ENCODE measurements around the gene CEACAM21. TPM values are rescaled to one million over a fixed set of nuclear protein-coding genes. Genes with fewer than 3 reads are reported as not detected.

The CEACAM21 gene
- total RNA-seq, 1 donor from 2014 or later, result not detected

DNA sequence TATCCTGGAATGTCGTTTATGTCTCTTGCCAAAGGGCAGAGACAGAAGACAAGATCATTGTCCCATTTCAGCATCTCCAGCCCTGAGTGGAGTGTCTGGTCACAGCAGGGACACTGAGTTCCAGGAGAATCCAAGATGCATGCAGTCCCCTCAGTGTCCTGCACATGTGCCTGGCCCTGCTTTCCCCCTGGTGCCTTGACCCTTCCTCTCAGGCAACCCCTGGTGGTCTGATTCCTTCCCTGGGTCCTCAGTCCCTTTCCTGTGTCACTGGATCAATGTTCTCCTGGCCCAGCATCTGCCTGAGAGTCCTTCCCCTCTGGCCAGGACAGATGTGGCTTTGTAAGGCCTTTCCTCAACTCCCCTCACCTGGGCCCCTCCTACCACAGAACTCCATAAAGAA lies 9.0 kb downstream of the CEACAM21 start:
- Mint-ChIP-seq H3K4me3 (no peak overlapping the region), H3K36me3 (peaks cover 12% of the 10 kb centered on the region), H3K9me3 (peaks cover 30% of the 10 kb centered on the region), H3K27ac (no peak overlapping the region), H3K27me3 (ENCODE audit: insufficient read depth, low read depth) (no peaks in the 10 kb centered on the region), H3K4me1 (no peaks in the 10 kb centered on the region)
- H3K4me2 ChIP-seq, result no peak overlapping the region
- no peak overlapping the region for H3K27ac ChIP-seq
- no peaks in the 10 kb centered on the region for H3F3A ChIP-seq (ENCODE audit: low read depth)
- no peaks in the 10 kb centered on the region for H3K9me3 ChIP-seq (ENCODE audit: low read depth)
- H3K27me3 ChIP-seq, result no peaks in the 10 kb centered on the region
- no peaks in the 10 kb centered on the region for H4K20me1 ChIP-seq (ENCODE audit: low read depth)
- H2AFZ ChIP-seq (replicated peaks), result no peak overlapping the region
- TF ChIP-seq EZH2 (IDR thresholded peaks at IDR 0.05) (no peak), CTCF (IDR thresholded peaks at IDR 0.05) (no peak), EZH2phosphoT487 (IDR thresholded peaks at IDR 0.05) (no peak)
- no peak for DNase-seq (ENCODE audit: low spot score)
- H3K4me1 ChIP-seq, result no peaks in the 10 kb centered on the region
- H3K9ac ChIP-seq, result no peak overlapping the region
- no peaks in the 10 kb centered on the region for H3K36me3 ChIP-seq
- H3K79me2 ChIP-seq (ENCODE audit: low read depth), result no peaks in the 10 kb centered on the region
- H3K4me3 ChIP-seq, result no peak overlapping the region

DNA sequence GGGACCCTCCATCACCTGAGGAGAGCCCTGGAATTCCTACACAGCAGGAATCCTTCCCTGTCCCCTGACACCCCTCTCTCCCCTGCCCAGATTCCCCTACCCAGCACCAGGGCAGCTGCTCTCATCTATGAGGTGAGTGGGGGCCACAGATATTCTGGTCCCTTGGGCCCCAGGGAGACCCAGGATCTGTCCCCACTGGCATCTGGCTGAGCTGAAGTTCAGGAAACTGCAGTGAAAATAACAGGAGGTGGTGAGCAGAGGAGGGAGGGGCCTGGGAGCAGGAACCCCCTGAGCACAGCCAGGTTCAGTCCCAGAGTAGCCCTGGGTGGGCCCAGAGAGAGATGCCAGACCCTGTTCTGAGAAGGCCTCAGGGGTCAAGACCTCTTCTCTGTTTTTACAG lies 10.1 kb downstream of the CEACAM21 start:
- Histone ChIP-seq H3K4me3 (no peak overlapping the region), H4K20me1 (ENCODE audit: low read depth) (no peaks in the 10 kb centered on the region), H2AFZ (replicated peaks) (no peak overlapping the region), H3K4me1 (no peaks in the 10 kb centered on the region), H3K9ac (no peak overlapping the region), H3F3A (ENCODE audit: low read depth) (no peaks in the 10 kb centered on the region), H3K27me3 (no peaks in the 10 kb centered on the region), H3K36me3 (no peaks in the 10 kb centered on the region), H3K79me2 (ENCODE audit: low read depth) (no peaks in the 10 kb centered on the region), H3K4me2 (no peak overlapping the region), H3K27ac (no peak overlapping the region), H3K9me3 (ENCODE audit: low read depth) (no peaks in the 10 kb centered on the region)
- H3K27me3 Mint-ChIP-seq (ENCODE audit: insufficient read depth, low read depth), result no peaks in the 10 kb centered on the region
- DNase-seq (ENCODE audit: low spot score), result no peak
- peaks cover 12% of the 10 kb centered on the region for H3K36me3 Mint-ChIP-seq
- no peak overlapping the region for H3K4me3 Mint-ChIP-seq
- peaks cover 26% of the 10 kb centered on the region for H3K9me3 Mint-ChIP-seq
- no peak overlapping the region for H3K27ac Mint-ChIP-seq
- no peaks in the 10 kb centered on the region for H3K4me1 Mint-ChIP-seq
- no peak for TF ChIP-seq EZH2phosphoT487 (IDR thresholded peaks at IDR 0.05)
- TF ChIP-seq EZH2 (IDR thresholded peaks at IDR 0.05), result no peak
- TF ChIP-seq CTCF (IDR thresholded peaks at IDR 0.05), result no peak

GRCh38 chr19:41587101-41587837 lies 11.3 kb downstream of the CEACAM21 start:
- Histone ChIP-seq H3K79me2 (ENCODE audit: low read depth) (no peaks in the 10 kb centered on the region), H3K9me3 (ENCODE audit: low read depth) (no peaks in the 10 kb centered on the region), H4K20me1 (ENCODE audit: low read depth) (no peaks in the 10 kb centered on the region), H2AFZ (replicated peaks) (no peak overlapping the region), H3F3A (ENCODE audit: low read depth) (no peaks in the 10 kb centered on the region), H3K27me3 (no peaks in the 10 kb centered on the region), H3K36me3 (no peaks in the 10 kb centered on the region), H3K9ac (no peak overlapping the region), H3K4me3 (no peak overlapping the region), H3K4me2 (no peak overlapping the region), H3K27ac (no peak overlapping the region), H3K4me1 (no peaks in the 10 kb centered on the region)
- no peak overlapping the region for H3K27ac Mint-ChIP-seq
- H3K4me1 Mint-ChIP-seq, result no peaks in the 10 kb centered on the region
- peaks cover 18% of the 10 kb centered on the region for H3K9me3 Mint-ChIP-seq
- H3K4me3 Mint-ChIP-seq, result no peak overlapping the region
- no peak for TF ChIP-seq EZH2 (IDR thresholded peaks at IDR 0.05)
- TF ChIP-seq CTCF (IDR thresholded peaks at IDR 0.05), result no peak
- TF ChIP-seq EZH2phosphoT487 (IDR thresholded peaks at IDR 0.05), result no peak
- no peaks in the 10 kb centered on the region for H3K27me3 Mint-ChIP-seq (ENCODE audit: insufficient read depth, low read depth)
- DNase-seq (ENCODE audit: low spot score), result no peak
- H3K36me3 Mint-ChIP-seq, result peaks cover 5% of the 10 kb centered on the region

All from neural progenitor cell (in vitro differentiated cells).